Neural progenitor cell (in vitro differentiated cells): ENCODE results near the gene TEX10.

Experiments
- EZH2 ChIP-seq: fragments of 200-600 bp; sonication (generic); IDR thresholded peaks from 2 replicates; pipeline ENCODE4 v1.6.1; 2017; ENCODE audit warnings: antibody characterized with exemption, mild to moderate bottlenecking, moderate library complexity
- TF ChIP-seq, protein P1 (sequence below): fragments of 200-600 bp; sonication (generic); IDR thresholded peaks from 2 replicates; pipeline ENCODE4 v1.5.1; 2017; ENCODE audit warnings: antibody characterized with exemption, mild to moderate bottlenecking

DNA sequence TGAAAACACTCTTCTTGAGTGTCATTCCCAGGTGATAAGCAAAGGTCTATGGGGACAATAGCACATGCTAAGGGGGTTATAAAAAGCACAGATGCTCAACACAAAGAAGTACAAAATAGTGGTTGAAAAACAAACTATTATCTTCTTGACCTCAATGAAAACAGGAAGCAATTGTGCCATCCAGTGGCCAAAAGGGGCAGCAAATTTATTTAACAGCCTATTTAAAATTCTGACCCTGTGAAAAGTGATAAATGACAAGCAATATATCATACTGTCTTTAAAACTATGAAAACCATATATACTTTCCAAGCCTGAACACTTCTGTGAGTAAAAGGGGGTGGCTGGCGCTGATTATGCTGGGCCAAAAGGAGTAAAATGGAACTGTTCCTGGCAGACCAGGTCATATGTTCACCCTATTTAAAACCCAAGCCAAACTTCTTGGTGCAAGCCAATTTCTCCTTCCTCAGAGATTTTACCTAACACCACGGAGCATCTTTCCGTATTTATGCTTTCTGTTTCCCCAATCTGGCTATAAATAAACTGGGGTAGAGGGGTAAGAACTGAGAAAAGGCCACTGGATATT, 29.7 kb downstream of the TEX10 start:
- TF ChIP-seq, protein P1, sequence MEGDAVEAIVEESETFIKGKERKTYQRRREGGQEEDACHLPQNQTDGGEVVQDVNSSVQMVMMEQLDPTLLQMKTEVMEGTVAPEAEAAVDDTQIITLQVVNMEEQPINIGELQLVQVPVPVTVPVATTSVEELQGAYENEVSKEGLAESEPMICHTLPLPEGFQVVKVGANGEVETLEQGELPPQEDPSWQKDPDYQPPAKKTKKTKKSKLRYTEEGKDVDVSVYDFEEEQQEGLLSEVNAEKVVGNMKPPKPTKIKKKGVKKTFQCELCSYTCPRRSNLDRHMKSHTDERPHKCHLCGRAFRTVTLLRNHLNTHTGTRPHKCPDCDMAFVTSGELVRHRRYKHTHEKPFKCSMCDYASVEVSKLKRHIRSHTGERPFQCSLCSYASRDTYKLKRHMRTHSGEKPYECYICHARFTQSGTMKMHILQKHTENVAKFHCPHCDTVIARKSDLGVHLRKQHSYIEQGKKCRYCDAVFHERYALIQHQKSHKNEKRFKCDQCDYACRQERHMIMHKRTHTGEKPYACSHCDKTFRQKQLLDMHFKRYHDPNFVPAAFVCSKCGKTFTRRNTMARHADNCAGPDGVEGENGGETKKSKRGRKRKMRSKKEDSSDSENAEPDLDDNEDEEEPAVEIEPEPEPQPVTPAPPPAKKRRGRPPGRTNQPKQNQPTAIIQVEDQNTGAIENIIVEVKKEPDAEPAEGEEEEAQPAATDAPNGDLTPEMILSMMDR = peak; percentile 79
- no peak for TF ChIP-seq EZH2
